CD4-positive, alpha-beta T cell treated with Interleukin-15 for 1 hour (primary cell): ENCODE results near the gene ZNF513.
A peak's percentile ranks its signal among the peaks of the same experiment; 100 is the strongest.
"Not testable (repeated sequence)": the region's sequence is repeated elsewhere in the genome, so short reads cannot be mapped to it uniquely, and the experiment has no call there.

Source experiments
- DNase-seq: peaks from one replicate; pipeline ENCODE4 v3.0.0-alpha.2; 2020

The ZNF513 gene

GRCh38 chr2:27380626-27381545, at the start of gene ZNF513:
Gene ZNF513 (minus strand): TSS chr2:27380734. CDS start chr2:27380526, 208 bp downstream.
- DNase-seq: peak; percentile 90

GRCh38 chr2:27428978-27429541, 48.5 kb upstream of the ZNF513 start:
- DNase-seq: peak; percentile 81

GRCh38 chr2:27428213-27428977, 47.9 kb upstream of the ZNF513 start, which contains the start of gene NRBP1:
Gene NRBP1 (plus strand): TSS chr2:27428631. CDS start chr2:27433274, 4,643 bp downstream.
- DNase-seq: peak; percentile 86

- DNase-seq: no peak
Measured at GRCh38 chr2:27427863-27428212, 47.3 kb upstream of the ZNF513 start.

GRCh38 chr2:27425039-27425438, 44.5 kb upstream of the ZNF513 start:
- DNase-seq: not testable (repeated sequence)

- DNase-seq: no peak
Measured at GRCh38 chr2:27422958-27423357, 42.4 kb upstream of the ZNF513 start.

- no peak for DNase-seq
Measured at GRCh38 chr2:27421660-27422250, 41.2 kb upstream of the ZNF513 start.

GRCh38 chr2:27420996-27421395, 40.5 kb upstream of the ZNF513 start:
- no peak for DNase-seq

- DNase-seq: no peak
Measured at GRCh38 chr2:27416151-27416550, 35.6 kb upstream of the ZNF513 start.

- no peak for DNase-seq
Measured at GRCh38 chr2:27412419-27413152, 32.1 kb upstream of the ZNF513 start.

GRCh38 chr2:27409321-27410073, 29.0 kb upstream of the ZNF513 start, which contains the start of gene PPM1G:
Gene PPM1G (minus strand): TSS chr2:27409591. CDS start chr2:27409422, 169 bp downstream.
- DNase-seq: peak; percentile 94

- no peak for DNase-seq
Measured at GRCh38 chr2:27408601-27409320, 28.2 kb upstream of the ZNF513 start.

GRCh38 chr2:27407798-27408491, 27.4 kb upstream of the ZNF513 start:
- DNase-seq: no peak

GRCh38 chr2:27400348-27401135, 20.0 kb upstream of the ZNF513 start:
- DNase-seq: no peak

GRCh38 chr2:27398962-27399361, 18.4 kb upstream of the ZNF513 start:
- DNase-seq: no peak

- no peak for DNase-seq
Measured at GRCh38 chr2:27393225-27393624, 12.7 kb upstream of the ZNF513 start.

GRCh38 chr2:27390822-27391679, 10.5 kb upstream of the ZNF513 start:
- DNase-seq: no peak

GRCh38 chr2:27381577-27382181, 1.1 kb upstream of the ZNF513 start:
- DNase-seq: no peak
